IMR-90 (cell line): ENCODE results near the gene SMARCA4. TPM values are rescaled to one million over a fixed set of nuclear protein-coding genes. Genes with fewer than 3 reads are reported as not detected.

Source experiments
- ATAC-seq: fragments of 200-7000 bp; cut with Tn5 transposase; 2 replicates; pipeline ENCODE4 v1.9.1; 2020; ENCODE audit warnings: low read depth, mild to moderate bottlenecking, moderate library complexity
- BruUV-seq: library from RNA; stranded (reverse); fragments of 400-500 nt; replicated peaks from 2 replicates; lab custom pipeline; 2021; lab: Mats Ljungman, UMichigan
- CTCF ChIA-PET: fragments of 300-600 bp; formaldehyde crosslinking; extraction: SDS; loops from one replicate; lab custom pipeline; 2021; ENCODE audit warnings: antibody characterized with exemption; lab: Yijun Ruan, JAX
- POLR2A ChIA-PET: fragments of 300-600 bp; sonication (Branson Sonifier 250); formaldehyde crosslinking; loops from one replicate; lab custom pipeline; 2022; ENCODE audit warnings: antibody characterized with exemption; ENCODE audit not compliant: unreplicated experiment; lab: Charles Lee
- DNase-seq: peaks from one replicate; pipeline ENCODE4 v3.0.0; 2013
- H2AFZ ChIP-seq: replicated peaks from 2 replicates; pipeline ENCODE3; 2013; ENCODE audit warnings: low read length, mild to moderate bottlenecking; ENCODE audit not compliant: poor library complexity
- H2AK5ac ChIP-seq: 2 replicates; pipeline ENCODE4 v1.6.1; 2013; ENCODE audit warnings: low read depth, low read length, inconsistent platforms
- H2AK9ac ChIP-seq: replicated peaks from 2 replicates; pipeline ENCODE3; 2013; ENCODE audit warnings: mild to moderate bottlenecking, low read depth, low read length, moderate library complexity; ENCODE audit not compliant: poor library complexity
- H2BK120ac ChIP-seq: 2 replicates; pipeline ENCODE4 v1.6.1; 2013; ENCODE audit warnings: low read depth, low read length, inconsistent platforms
- H2BK15ac ChIP-seq: 3 replicates; pipeline ENCODE4 v1.6.1; 2013; ENCODE audit warnings: low read depth, low read length, inconsistent platforms
- H2BK20ac ChIP-seq: 2 replicates; pipeline ENCODE4 v1.6.1; 2013; ENCODE audit warnings: low read depth, mild to moderate bottlenecking, inconsistent platforms, low read length, moderate library complexity
- H2BK5ac ChIP-seq: 2 replicates; pipeline ENCODE4 v1.6.1; 2013; ENCODE audit warnings: mild to moderate bottlenecking, low read depth, low read length, inconsistent platforms; ENCODE audit not compliant: poor library complexity, severe bottlenecking
- H3K14ac ChIP-seq: replicated peaks from 2 replicates; pipeline ENCODE4 v1.6.1; 2013; ENCODE audit warnings: low read depth, low read length, inconsistent platforms
- H3K18ac ChIP-seq: 2 replicates; pipeline ENCODE4 v1.6.1; 2013; ENCODE audit warnings: low read depth, low read length, control low read depth
- H3K23ac ChIP-seq: 2 replicates; pipeline ENCODE4 v1.6.1; 2013; ENCODE audit warnings: low read depth, low read length, inconsistent platforms
- H3K27ac ChIP-seq: 2 replicates; pipeline ENCODE4 v1.5.1; 2013; ENCODE audit warnings: mild to moderate bottlenecking, control low read depth, low read length; ENCODE audit not compliant: insufficient read depth
- H3K27me3 ChIP-seq: 2 replicates; pipeline ENCODE4 v1.6.1; 2013; ENCODE audit warnings: low read length; ENCODE audit not compliant: control insufficient read depth, insufficient read depth
- H3K36me3 ChIP-seq: 2 replicates; pipeline ENCODE4 v1.6.1; 2013; ENCODE audit warnings: low read length, mixed read lengths; ENCODE audit not compliant: control insufficient read depth, insufficient read depth
- H3K4ac ChIP-seq: 2 replicates; pipeline ENCODE4 v1.6.1; 2013; ENCODE audit warnings: low read depth, low read length, inconsistent platforms
- H3K4me1 ChIP-seq: 2 replicates; pipeline ENCODE4 v1.6.1; 2013; ENCODE audit warnings: low read length, mixed read lengths; ENCODE audit not compliant: control insufficient read depth, insufficient read depth
- H3K4me2 ChIP-seq: 2 replicates; pipeline ENCODE4 v1.6.1; 2013; ENCODE audit warnings: low read depth, mild to moderate bottlenecking, control low read depth, low read length, moderate library complexity
- H3K4me3 ChIP-seq: 2 replicates; pipeline ENCODE4 v1.5.1; 2013; ENCODE audit warnings: low read depth, mild to moderate bottlenecking, control low read depth, low read length, moderate library complexity; ENCODE audit not compliant: insufficient read depth
- H3K56ac ChIP-seq: 2 replicates; pipeline ENCODE4 v1.6.1; 2013; ENCODE audit warnings: low read length, inconsistent platforms; ENCODE audit not compliant: insufficient read depth; ENCODE audit errors: extremely low read depth
- H3K79me1 ChIP-seq, 2 experiments: 2 replicates each; pipeline ENCODE4 v1.6.1; 2013; ENCODE audit warnings: low read length in 2 of 2, inconsistent platforms in 1 of 2, low read depth in 1 of 2
- H3K9ac ChIP-seq: 2 replicates; pipeline ENCODE4 v1.6.1; 2013; ENCODE audit warnings: low read depth, low read length, control low read depth
- H3K9me1 ChIP-seq: 2 replicates; pipeline ENCODE4 v1.6.1; 2013; ENCODE audit warnings: low read length, inconsistent platforms; ENCODE audit not compliant: insufficient read depth
- H3K9me3 ChIP-seq: 2 replicates; pipeline ENCODE4 v1.6.1; 2013; ENCODE audit warnings: low read length; ENCODE audit not compliant: control insufficient read depth, insufficient read depth
- H4K20me1 ChIP-seq: 2 replicates; pipeline ENCODE4 v1.6.1; 2013; ENCODE audit warnings: low read length, inconsistent platforms; ENCODE audit not compliant: insufficient read depth
- H4K5ac ChIP-seq: 2 replicates; pipeline ENCODE4 v1.6.1; 2013; ENCODE audit warnings: mild to moderate bottlenecking, low read depth, low read length, control low read depth
- H4K8ac ChIP-seq, 2 experiments: 2 replicates each; pipeline ENCODE4 v1.6.1; 2013; ENCODE audit warnings: low read depth in 2 of 2, low read length in 2 of 2, control low read depth in 1 of 2, inconsistent platforms in 1 of 2
- H4K91ac ChIP-seq: 2 replicates; pipeline ENCODE4 v1.6.1; 2013; ENCODE audit warnings: low read depth, low read length, inconsistent platforms; ENCODE audit not compliant: insufficient read depth
- BHLHE40 ChIP-seq: fragments of 150-350 bp; IDR thresholded peaks from 2 replicates; pipeline ENCODE4 v1.6.1; 2016; ENCODE audit warnings: mild to moderate bottlenecking, low read depth, low read length
- CEBPB ChIP-seq: IDR thresholded peaks from 2 replicates; pipeline ENCODE4 v1.6.1; 2012; ENCODE audit warnings: low read depth, low read length, improper control_type of control experiment
- CHD1 ChIP-seq: IDR thresholded peaks from 2 replicates; pipeline ENCODE4 v1.6.1; 2012; ENCODE audit warnings: low read depth, low read length, improper control_type of control experiment
- FOS ChIP-seq: fragments of 150-350 bp; IDR thresholded peaks from 2 replicates; pipeline ENCODE4 v1.6.1; 2016; ENCODE audit warnings: low read depth, low read length
- MAFK ChIP-seq: IDR thresholded peaks from 2 replicates; pipeline ENCODE4 v1.6.1; 2012; ENCODE audit warnings: low read depth, low read length, improper control_type of control experiment
- MAZ ChIP-seq: IDR thresholded peaks from 2 replicates; pipeline ENCODE4 v1.6.1; 2012; ENCODE audit warnings: low read depth, mild to moderate bottlenecking, low read length, improper control_type of control experiment, moderate library complexity, borderline replicate concordance
- MXI1 ChIP-seq: IDR thresholded peaks from 2 replicates; pipeline ENCODE4 v1.6.1; 2012; ENCODE audit warnings: low read depth, mild to moderate bottlenecking, low read length, moderate library complexity, borderline replicate concordance
- NFE2L2 ChIP-seq: fragments of 150-350 bp; IDR thresholded peaks from 2 replicates; pipeline ENCODE4 v1.6.1; 2016; ENCODE audit warnings: low read depth, mild to moderate bottlenecking, low read length
- POLR2A ChIP-seq: IDR thresholded peaks from 2 replicates; pipeline ENCODE4 v1.6.1; 2012; ENCODE audit warnings: mild to moderate bottlenecking, low read depth, low read length
- RAD21 ChIP-seq: IDR thresholded peaks from 2 replicates; pipeline ENCODE4 v1.6.1; 2012; ENCODE audit warnings: low read length, improper control_type of control experiment
- RCOR1 ChIP-seq: IDR thresholded peaks from 2 replicates; pipeline ENCODE4 v1.6.1; 2012; ENCODE audit warnings: mild to moderate bottlenecking, low read length, improper control_type of control experiment; ENCODE audit not compliant: insufficient replicate concordance
- SMC3 ChIP-seq: fragments of 150-350 bp; IDR thresholded peaks from 2 replicates; pipeline ENCODE4 v1.6.1; 2016; ENCODE audit warnings: low read depth, mild to moderate bottlenecking, antibody characterized with exemption, low read length, moderate library complexity
- WGBS, 2 experiments: methylation state at CpG; one replicate each; pipeline versions ENCODE4 v1.1.5 to v1.1.7; 2013; ENCODE audit warnings: missing lambda C conversion rate in 2 of 2; ENCODE audit not compliant: insufficient read length in 1 of 2; ENCODE audit errors: extremely low coverage in 2 of 2; 5-methylcytosine and 5-hydroxymethylcytosine counted together
- dilution Hi-C: fragments of 300-500 bp; cut with HindIII; formaldehyde crosslinking; loops from one replicate; pipeline ENCODE4 v1.14.3; 2018; ENCODE audit warnings: low sequenced_read_pairs; ENCODE audit not compliant: unreplicated experiment
- in situ Hi-C: fragments of 300-500 bp; cut with MboI; formaldehyde crosslinking; loops from 3 replicates; pipeline ENCODE4 v1.14.3; 2019; ENCODE audit warnings: low sequenced_read_pairs, inconsistent platforms, mixed read lengths
- intact Hi-C: fragments of 100-400 bp; cut with micrococcal nuclease; formaldehyde crosslinking; loops from 2 replicates; pipeline ENCODE4 v1.10.0; 2022
- polyA plus RNA-seq, 3 experiments: library from polyadenylated mRNA; depleted of rRNA; stranded (reverse); fragments of >200 nt; gene quantifications; 2 replicates each; pipeline ENCODE4 v1.2.3, GENCODE V29; 2012; ENCODE audit warnings: low replicate concordance in 1 of 3
- total RNA-seq: library from RNA; depleted of rRNA; stranded (reverse); fragments of >200 nt; gene quantifications from 2 replicates; pipeline ENCODE4 v1.2.3, GENCODE V29; 2012
- TF ChIP-seq, protein P1 (sequence below): fragments of 150-350 bp; IDR thresholded peaks from 2 replicates; pipeline ENCODE4 v1.6.1; 2016; ENCODE audit warnings: low read depth, mild to moderate bottlenecking, low read length, moderate library complexity, borderline replicate concordance
- TF ChIP-seq, protein P2 (sequence below): conservative IDR thresholded peaks from 2 replicates; pipeline ENCODE4 v1.5.1; 2012; ENCODE audit warnings: mild to moderate bottlenecking, low read depth, low read length, improper control_type of control experiment
- TF ChIP-seq, protein P3 (sequence below): fragments of 150-350 bp; IDR thresholded peaks from 2 replicates; pipeline ENCODE4 v1.6.1; 2017; ENCODE audit warnings: mild to moderate bottlenecking, antibody characterized with exemption, low read length, low read depth

Gene SMARCA4
- total and polyA plus RNA-seq, 2 of the 4 experiments (the other 2 are of a cell fraction): 41.4 to 85.6 TPM

DNA sequence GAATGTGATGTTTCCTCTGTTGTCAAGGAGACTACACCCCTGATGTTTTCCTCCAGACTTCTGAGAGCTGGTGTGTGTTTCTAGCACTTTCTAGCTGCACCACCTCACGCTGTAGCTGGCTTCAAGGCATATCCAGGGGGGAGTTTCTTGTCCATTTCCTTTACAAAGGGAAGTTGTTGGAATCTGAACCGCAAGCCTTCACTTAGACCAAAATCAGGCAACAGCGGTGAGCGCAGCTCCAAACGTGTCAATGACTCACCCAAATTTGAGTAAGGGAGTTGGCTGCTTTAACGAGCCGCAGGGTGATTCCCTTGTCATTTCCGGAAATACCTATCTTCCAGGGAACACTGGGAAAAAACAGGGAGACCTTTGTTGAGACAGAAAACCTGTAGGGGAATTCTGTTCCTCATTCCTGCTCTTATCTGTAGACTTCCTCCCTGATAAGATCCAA, 130.9 kb downstream of the SMARCA4 start:
- POLR2A ChIA-PET: no interaction called here
- H3K4me2 ChIP-seq: peak overlapping the region; percentile 50
- CTCF ChIA-PET: interaction anchor here (0.6 to 0.9 kb wide), 2 partner anchors 72 to 155 kb away, joined by 3 read pairs; no protein-coding TSS in a partner anchor

More for the DNA sequence above, 130.9 kb downstream of the SMARCA4 start:
- Histone ChIP-seq H2BK20ac (peak overlapping the region; percentile 76; the same call in 1 of the 2 replicates), H4K20me1 (peaks cover 54% of the 10 kb centered on the region), H3K14ac (peak overlapping the region; percentile 88), H3K4me3 (peak overlapping the region; percentile 7; the same call in 1 of the 2 replicates), H4K8ac (peak overlapping the region; percentile 7 to 68), H2AK5ac (peak overlapping the region; percentile 90), H2AK9ac (peak overlapping the region; percentile 4), H2BK5ac (peak overlapping the region; percentile 94), H3K9me1 (peaks cover 20% of the 10 kb centered on the region), H2BK120ac (peak overlapping the region; percentile 87), H3K56ac (peak overlapping the region; percentile 96), H2BK15ac (peak overlapping the region; percentile 25; the same call in 2 of the 3 replicates), H3K18ac (peak overlapping the region; percentile 25), H3K9me3 (no peaks in the 10 kb centered on the region), H3K9ac (peak overlapping the region; percentile 90), H2AFZ (peak overlapping the region; percentile 58), H3K27me3 (no peaks in the 10 kb centered on the region), H4K5ac (peak overlapping the region; percentile 15; the same call in 1 of the 2 replicates), H3K23ac (peak overlapping the region; percentile 98; the same call in 1 of the 2 replicates), H3K36me3 (peaks cover 9% of the 10 kb centered on the region), H4K91ac (peak overlapping the region; percentile 94), H3K27ac (peak overlapping the region; percentile 96), H3K4ac (peak overlapping the region; percentile 90), H3K79me1 (peaks cover 16 to 78% of the 10 kb centered on the region in 2 experiments), H3K4me1 (peaks cover 14% of the 10 kb centered on the region)
- TF ChIP-seq POLR2A (peak; percentile 66; the same call in 1 of the 2 replicates), MAZ (no peak), MAFK (no peak), NFE2L2 (peak; percentile 26; the same call in 1 of the 2 replicates), CEBPB (no peak), SMC3 (no peak), BHLHE40 (peak; percentile 86), RAD21 (no peak), MXI1 (no peak), FOS (peak; percentile 82), CHD1 (peak; percentile 74), RCOR1 (no peak)
- TF ChIP-seq, protein P1, sequence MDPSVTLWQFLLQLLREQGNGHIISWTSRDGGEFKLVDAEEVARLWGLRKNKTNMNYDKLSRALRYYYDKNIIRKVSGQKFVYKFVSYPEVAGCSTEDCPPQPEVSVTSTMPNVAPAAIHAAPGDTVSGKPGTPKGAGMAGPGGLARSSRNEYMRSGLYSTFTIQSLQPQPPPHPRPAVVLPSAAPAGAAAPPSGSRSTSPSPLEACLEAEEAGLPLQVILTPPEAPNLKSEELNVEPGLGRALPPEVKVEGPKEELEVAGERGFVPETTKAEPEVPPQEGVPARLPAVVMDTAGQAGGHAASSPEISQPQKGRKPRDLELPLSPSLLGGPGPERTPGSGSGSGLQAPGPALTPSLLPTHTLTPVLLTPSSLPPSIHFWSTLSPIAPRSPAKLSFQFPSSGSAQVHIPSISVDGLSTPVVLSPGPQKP: no peak
- TF ChIP-seq, protein P2, sequence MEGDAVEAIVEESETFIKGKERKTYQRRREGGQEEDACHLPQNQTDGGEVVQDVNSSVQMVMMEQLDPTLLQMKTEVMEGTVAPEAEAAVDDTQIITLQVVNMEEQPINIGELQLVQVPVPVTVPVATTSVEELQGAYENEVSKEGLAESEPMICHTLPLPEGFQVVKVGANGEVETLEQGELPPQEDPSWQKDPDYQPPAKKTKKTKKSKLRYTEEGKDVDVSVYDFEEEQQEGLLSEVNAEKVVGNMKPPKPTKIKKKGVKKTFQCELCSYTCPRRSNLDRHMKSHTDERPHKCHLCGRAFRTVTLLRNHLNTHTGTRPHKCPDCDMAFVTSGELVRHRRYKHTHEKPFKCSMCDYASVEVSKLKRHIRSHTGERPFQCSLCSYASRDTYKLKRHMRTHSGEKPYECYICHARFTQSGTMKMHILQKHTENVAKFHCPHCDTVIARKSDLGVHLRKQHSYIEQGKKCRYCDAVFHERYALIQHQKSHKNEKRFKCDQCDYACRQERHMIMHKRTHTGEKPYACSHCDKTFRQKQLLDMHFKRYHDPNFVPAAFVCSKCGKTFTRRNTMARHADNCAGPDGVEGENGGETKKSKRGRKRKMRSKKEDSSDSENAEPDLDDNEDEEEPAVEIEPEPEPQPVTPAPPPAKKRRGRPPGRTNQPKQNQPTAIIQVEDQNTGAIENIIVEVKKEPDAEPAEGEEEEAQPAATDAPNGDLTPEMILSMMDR: no peak
- TF ChIP-seq, protein P3, sequence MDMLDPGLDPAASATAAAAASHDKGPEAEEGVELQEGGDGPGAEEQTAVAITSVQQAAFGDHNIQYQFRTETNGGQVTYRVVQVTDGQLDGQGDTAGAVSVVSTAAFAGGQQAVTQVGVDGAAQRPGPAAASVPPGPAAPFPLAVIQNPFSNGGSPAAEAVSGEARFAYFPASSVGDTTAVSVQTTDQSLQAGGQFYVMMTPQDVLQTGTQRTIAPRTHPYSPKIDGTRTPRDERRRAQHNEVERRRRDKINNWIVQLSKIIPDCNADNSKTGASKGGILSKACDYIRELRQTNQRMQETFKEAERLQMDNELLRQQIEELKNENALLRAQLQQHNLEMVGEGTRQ: no peak
- ATAC-seq (peak; percentile 5), DNase-seq (peak; percentile 90)
- BruUV-seq: no TSS peak
- dilution Hi-C loops: no loop called here
- in situ Hi-C loops: no loop called here
- intact Hi-C loops: no loop called here
- no CpG with 5 or more reads among the region's 8 CpGs for whole genome bisulfite sequencing, 2 experiments
